H1 (cell line): ENCODE measurements around the gene DOK3. TPM values are rescaled to one million over a fixed set of nuclear protein-coding genes. Genes with fewer than 3 reads are reported as not detected.
A peak's percentile ranks its signal among the peaks of the same experiment; 100 is the strongest.

ENCODE experiments used
- ASH2L ChIP-seq: fragments of 200-600, 300-600 bp; sonication (generic); IDR thresholded peaks from one replicate; pipeline ENCODE4 v1.7.1; 2017; ENCODE audit warnings: low read length
- CEBPB ChIP-seq: IDR thresholded peaks from 2 replicates; pipeline ENCODE4 v1.6.1; 2012; ENCODE audit warnings: low read depth, low read length
- CREB1 ChIP-seq: IDR thresholded peaks from 2 replicates; pipeline ENCODE4 v1.6.1; 2012; ENCODE audit warnings: inconsistent platforms
- CTBP2 ChIP-seq: IDR thresholded peaks from 2 replicates; pipeline ENCODE4 v1.7.0; 2011; ENCODE audit warnings: borderline replicate concordance, mild to moderate bottlenecking, moderate library complexity, mixed read lengths, low read length; ENCODE audit not compliant: insufficient read depth, insufficient read length
- RFX5 ChIP-seq: IDR thresholded peaks from 2 replicates; pipeline ENCODE4 v1.6.1; 2011; ENCODE audit warnings: low read depth, low read length, improper control_type of control experiment, borderline replicate concordance
- SIRT6 ChIP-seq: IDR thresholded peaks from one replicate; pipeline ENCODE4 v1.7.1; 2012; ENCODE audit warnings: low read length, inconsistent platforms
- SRF ChIP-seq: IDR thresholded peaks from 2 replicates; pipeline ENCODE4 v1.6.1; 2011; ENCODE audit warnings: mild to moderate bottlenecking, low read depth, low read length, moderate library complexity
- TAF7 ChIP-seq: optimal IDR thresholded peaks from 2 replicates; pipeline ENCODE3; 2011; ENCODE audit warnings: low read depth, mild to moderate bottlenecking, inconsistent platforms, low read length, moderate library complexity, borderline replicate concordance
- TBP ChIP-seq: IDR thresholded peaks from 2 replicates; pipeline ENCODE4 v1.6.1; 2011; ENCODE audit warnings: low read depth, low read length, improper control_type of control experiment
- polyA plus RNA-seq, 7 experiments: library from polyadenylated mRNA; depleted of rRNA in 3 of 7; stranded (reverse) in 5 of 7; unstranded in 2 of 7; fragments of >200 nt in 5 of 7; fragments of 200-250 nt in 2 of 7; gene quantifications; 1 replicate in 5 of 7; 2 replicates in 1 of 7; 4 replicates in 1 of 7; pipeline versions ENCODE4 v1.2.1 to v1.2.3, GENCODE V29; 2011 to 2013; ENCODE audit warnings: missing spikeins in 2 of 7, mixed read lengths in 2 of 7
- total RNA-seq: library from RNA; stranded (reverse); fragmentation: NEBNext Ultra II Directional; extraction: Animal tissue kit (Norgen Biotek cat#: 25700); gene quantifications from 2 replicates; pipeline ENCODE4 v1.2.1, GENCODE V29; 2021
- TF ChIP-seq, protein P1 (sequence below): fragments of 300-600 bp; sonication (generic); IDR thresholded peaks from 2 replicates; pipeline ENCODE4 v1.7.1; 2012; ENCODE audit warnings: low read length, moderate library complexity, mild to moderate bottlenecking, inconsistent platforms; ENCODE audit not compliant: insufficient replicate concordance
- TF ChIP-seq, protein P2 (sequence below): IDR thresholded peaks from 2 replicates; pipeline ENCODE4 v1.6.1; 2011; ENCODE audit warnings: low read depth, mild to moderate bottlenecking, low read length; ENCODE audit not compliant: insufficient read depth

The DOK3 gene
- total and polyA plus RNA-seq, 2 of the 8 experiments (the other 6 are each of a cell fraction or from before 2014, with no cell fraction given), result 4.2 to 6.4 TPM

DNA sequence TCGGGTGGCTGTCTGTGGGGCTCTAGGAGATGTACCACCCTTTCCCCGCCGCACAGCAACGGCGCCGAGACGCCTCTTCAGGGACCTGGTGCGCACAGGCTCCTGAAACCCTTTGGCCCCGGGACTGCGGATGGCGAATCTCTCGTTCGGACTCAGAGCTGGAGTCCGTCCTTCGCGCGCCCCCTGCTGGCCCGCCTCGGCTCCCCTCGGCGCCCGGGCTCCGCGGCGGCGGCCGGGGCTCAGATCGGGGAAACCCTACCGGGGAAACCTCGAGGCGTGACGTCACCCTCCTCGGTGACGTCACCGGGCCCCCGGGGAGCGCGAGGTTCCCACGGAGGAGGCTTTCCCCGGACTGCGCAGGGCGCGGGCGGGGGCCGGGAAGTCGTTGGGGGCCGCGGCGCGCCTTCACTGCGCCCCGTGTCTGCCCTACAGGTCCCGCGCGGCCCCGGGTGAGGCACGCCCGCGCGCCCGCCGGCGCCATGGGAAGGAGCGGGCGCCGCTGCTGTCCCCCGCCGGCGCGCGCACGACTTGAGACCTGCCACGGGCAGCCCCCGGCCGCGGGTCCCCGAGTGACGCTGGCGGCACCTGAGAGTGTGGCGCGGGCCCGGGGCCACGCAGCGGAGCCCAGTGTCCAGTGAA, 55.1 kb downstream of the DOK3 start (continued):
- TF ChIP-seq, protein P1, sequence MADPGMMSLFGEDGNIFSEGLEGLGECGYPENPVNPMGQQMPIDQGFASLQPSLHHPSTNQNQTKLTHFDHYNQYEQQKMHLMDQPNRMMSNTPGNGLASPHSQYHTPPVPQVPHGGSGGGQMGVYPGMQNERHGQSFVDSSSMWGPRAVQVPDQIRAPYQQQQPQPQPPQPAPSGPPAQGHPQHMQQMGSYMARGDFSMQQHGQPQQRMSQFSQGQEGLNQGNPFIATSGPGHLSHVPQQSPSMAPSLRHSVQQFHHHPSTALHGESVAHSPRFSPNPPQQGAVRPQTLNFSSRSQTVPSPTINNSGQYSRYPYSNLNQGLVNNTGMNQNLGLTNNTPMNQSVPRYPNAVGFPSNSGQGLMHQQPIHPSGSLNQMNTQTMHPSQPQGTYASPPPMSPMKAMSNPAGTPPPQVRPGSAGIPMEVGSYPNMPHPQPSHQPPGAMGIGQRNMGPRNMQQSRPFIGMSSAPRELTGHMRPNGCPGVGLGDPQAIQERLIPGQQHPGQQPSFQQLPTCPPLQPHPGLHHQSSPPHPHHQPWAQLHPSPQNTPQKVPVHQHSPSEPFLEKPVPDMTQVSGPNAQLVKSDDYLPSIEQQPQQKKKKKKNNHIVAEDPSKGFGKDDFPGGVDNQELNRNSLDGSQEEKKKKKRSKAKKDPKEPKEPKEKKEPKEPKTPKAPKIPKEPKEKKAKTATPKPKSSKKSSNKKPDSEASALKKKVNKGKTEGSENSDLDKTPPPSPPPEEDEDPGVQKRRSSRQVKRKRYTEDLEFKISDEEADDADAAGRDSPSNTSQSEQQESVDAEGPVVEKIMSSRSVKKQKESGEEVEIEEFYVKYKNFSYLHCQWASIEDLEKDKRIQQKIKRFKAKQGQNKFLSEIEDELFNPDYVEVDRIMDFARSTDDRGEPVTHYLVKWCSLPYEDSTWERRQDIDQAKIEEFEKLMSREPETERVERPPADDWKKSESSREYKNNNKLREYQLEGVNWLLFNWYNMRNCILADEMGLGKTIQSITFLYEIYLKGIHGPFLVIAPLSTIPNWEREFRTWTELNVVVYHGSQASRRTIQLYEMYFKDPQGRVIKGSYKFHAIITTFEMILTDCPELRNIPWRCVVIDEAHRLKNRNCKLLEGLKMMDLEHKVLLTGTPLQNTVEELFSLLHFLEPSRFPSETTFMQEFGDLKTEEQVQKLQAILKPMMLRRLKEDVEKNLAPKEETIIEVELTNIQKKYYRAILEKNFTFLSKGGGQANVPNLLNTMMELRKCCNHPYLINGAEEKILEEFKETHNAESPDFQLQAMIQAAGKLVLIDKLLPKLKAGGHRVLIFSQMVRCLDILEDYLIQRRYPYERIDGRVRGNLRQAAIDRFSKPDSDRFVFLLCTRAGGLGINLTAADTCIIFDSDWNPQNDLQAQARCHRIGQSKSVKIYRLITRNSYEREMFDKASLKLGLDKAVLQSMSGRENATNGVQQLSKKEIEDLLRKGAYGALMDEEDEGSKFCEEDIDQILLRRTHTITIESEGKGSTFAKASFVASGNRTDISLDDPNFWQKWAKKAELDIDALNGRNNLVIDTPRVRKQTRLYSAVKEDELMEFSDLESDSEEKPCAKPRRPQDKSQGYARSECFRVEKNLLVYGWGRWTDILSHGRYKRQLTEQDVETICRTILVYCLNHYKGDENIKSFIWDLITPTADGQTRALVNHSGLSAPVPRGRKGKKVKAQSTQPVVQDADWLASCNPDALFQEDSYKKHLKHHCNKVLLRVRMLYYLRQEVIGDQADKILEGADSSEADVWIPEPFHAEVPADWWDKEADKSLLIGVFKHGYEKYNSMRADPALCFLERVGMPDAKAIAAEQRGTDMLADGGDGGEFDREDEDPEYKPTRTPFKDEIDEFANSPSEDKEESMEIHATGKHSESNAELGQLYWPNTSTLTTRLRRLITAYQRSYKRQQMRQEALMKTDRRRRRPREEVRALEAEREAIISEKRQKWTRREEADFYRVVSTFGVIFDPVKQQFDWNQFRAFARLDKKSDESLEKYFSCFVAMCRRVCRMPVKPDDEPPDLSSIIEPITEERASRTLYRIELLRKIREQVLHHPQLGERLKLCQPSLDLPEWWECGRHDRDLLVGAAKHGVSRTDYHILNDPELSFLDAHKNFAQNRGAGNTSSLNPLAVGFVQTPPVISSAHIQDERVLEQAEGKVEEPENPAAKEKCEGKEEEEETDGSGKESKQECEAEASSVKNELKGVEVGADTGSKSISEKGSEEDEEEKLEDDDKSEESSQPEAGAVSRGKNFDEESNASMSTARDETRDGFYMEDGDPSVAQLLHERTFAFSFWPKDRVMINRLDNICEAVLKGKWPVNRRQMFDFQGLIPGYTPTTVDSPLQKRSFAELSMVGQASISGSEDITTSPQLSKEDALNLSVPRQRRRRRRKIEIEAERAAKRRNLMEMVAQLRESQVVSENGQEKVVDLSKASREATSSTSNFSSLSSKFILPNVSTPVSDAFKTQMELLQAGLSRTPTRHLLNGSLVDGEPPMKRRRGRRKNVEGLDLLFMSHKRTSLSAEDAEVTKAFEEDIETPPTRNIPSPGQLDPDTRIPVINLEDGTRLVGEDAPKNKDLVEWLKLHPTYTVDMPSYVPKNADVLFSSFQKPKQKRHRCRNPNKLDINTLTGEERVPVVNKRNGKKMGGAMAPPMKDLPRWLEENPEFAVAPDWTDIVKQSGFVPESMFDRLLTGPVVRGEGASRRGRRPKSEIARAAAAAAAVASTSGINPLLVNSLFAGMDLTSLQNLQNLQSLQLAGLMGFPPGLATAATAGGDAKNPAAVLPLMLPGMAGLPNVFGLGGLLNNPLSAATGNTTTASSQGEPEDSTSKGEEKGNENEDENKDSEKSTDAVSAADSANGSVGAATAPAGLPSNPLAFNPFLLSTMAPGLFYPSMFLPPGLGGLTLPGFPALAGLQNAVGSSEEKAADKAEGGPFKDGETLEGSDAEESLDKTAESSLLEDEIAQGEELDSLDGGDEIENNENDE, result no peak
- TF ChIP-seq RFX5 (no peak), CREB1 (peak; percentile 96), ASH2L (no peak), CTBP2 (no peak), SRF (no peak), TBP (peak; percentile 64; the same call in 1 of the 2 replicates), TAF7 (no peak), CEBPB (no peak), SIRT6 (no peak)
- TF ChIP-seq, protein P2, sequence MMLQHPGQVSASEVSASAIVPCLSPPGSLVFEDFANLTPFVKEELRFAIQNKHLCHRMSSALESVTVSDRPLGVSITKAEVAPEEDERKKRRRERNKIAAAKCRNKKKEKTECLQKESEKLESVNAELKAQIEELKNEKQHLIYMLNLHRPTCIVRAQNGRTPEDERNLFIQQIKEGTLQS, result 0 out of 2 replicates have a peak, but pooled peaks have one; percentile 5
